HFFc6 (cell line): ENCODE measurements around the gene SMIM8. TPM values are rescaled to one million over a fixed set of nuclear protein-coding genes. Genes with fewer than 3 reads are reported as not detected.

Source experiments
- DNase-seq: peaks from one replicate; pipeline ENCODE4 v3.0.0-alpha.2; 2018
- H3K27ac Mint-ChIP-seq: 2 replicates; pipeline ENCODE4 v1.8.0; 2020; ENCODE audit warnings: mild to moderate bottlenecking, mixed read lengths
- H3K27me3 Mint-ChIP-seq: 2 replicates; pipeline ENCODE4 v1.8.0; 2021; ENCODE audit warnings: mild to moderate bottlenecking, moderate library complexity, mixed read lengths; ENCODE audit not compliant: insufficient read depth
- H3K36me3 Mint-ChIP-seq: 2 replicates; pipeline ENCODE4 v1.8.0; 2021; ENCODE audit warnings: low read depth, mixed read lengths
- H3K4me1 Mint-ChIP-seq: 2 replicates; pipeline ENCODE4 v1.8.0; 2020; ENCODE audit warnings: low read depth, mixed read lengths
- H3K4me3 Mint-ChIP-seq: 2 replicates; pipeline ENCODE4 v1.8.0; 2020; ENCODE audit warnings: mild to moderate bottlenecking, moderate library complexity, mixed read lengths
- H3K9me3 Mint-ChIP-seq: 2 replicates; pipeline ENCODE4 v1.8.0; 2020; ENCODE audit warnings: mild to moderate bottlenecking, mixed read lengths
- CTCF ChIP-seq: fragments of 200-600 bp; sonication (generic); IDR thresholded peaks from 2 replicates; pipeline ENCODE4 v1.5.0; 2021; ENCODE audit warnings: antibody characterized with exemption, mild to moderate bottlenecking
- long read RNA-seq: library from polyadenylated mRNA; unstranded; transcript quantifications from one replicate; pipeline ENCODE4 v2.0.0, GENCODE V29; 2019
- total RNA-seq, 6 experiments: library from RNA; stranded (reverse); fragmentation: NEBNext Ultra II Directional; extraction: Animal tissue kit (Norgen Biotek cat#: 25700); gene quantifications; 2 replicates in 1 of 6; 3 replicates in 5 of 6; pipeline ENCODE4 v1.2.3, GENCODE V29; 2021

The SMIM8 gene
- total RNA-seq = 1 to 10 TPM; 3.3 to 6.2 (median 4.8) TPM
- long read RNA-seq, transcript SMIM8-201 (3 exons, 2,405 nt) = major isoform, 8 of 10 reads
- long read RNA-seq, partial matches to known transcripts = 2 of 10 reads
- long read RNA-seq, other reads (novel, unspliced or antisense) = 0 of 10 reads

GRCh38 chr6:87322304-87323212, at the start of gene SMIM8:
Gene SMIM8, plus strand, starts transcription at chr6:87322588. Its CDS starts 14,444 bp downstream, at chr6:87337032.
- no peaks in the 10 kb centered on the region for H3K36me3 Mint-ChIP-seq
- DNase-seq = peak; percentile 50
- H3K4me1 Mint-ChIP-seq = peaks cover 9% of the 10 kb centered on the region
- peak within 1 kb of the TSS; percentile 94 for H3K4me3 Mint-ChIP-seq
- TF ChIP-seq CTCF = peak; percentile 96
- peak within 1 kb of the TSS; percentile 64 for H3K27ac Mint-ChIP-seq
- H3K27me3 Mint-ChIP-seq = no peaks in the 10 kb centered on the region
- peaks cover 6% of the 10 kb centered on the region; the same call in 1 of the 2 replicates for H3K9me3 Mint-ChIP-seq

DNA sequence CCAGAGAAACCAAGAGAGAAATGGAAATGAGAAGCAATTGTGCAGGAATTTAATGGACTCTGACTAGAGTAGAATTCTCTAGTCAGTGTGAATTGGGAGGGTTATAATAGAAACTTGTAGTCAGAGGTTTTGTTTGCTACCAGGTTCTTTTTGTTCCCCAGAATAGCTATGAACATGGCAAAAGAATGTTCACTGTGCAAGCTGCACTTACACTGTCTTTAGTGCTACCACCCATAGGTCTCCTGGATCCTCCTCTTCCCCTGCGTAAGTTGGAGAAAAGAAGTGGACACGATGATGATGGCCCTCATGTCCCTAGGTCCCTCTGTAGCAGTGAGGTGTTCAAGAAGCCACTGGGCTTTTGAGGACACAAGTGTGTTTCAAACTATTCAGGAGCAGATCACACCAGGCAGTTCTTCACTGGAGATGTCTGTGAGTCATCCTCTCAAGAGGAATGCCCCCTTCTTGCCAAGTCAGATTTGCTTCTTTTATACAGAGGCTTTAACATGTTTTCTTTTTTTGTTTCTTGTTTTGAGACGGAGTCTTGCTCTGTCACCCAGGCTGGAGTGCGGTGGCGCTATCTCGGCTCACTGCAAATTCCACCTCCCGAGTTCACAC, 47.6 kb upstream of the SMIM8 start:
- DNase-seq = peak; percentile 67
- no peaks in the 10 kb centered on the region; the same call in 1 of the 2 replicates for H3K27me3 Mint-ChIP-seq
- no peaks in the 10 kb centered on the region for H3K36me3 Mint-ChIP-seq
- no peak overlapping the region for H3K27ac Mint-ChIP-seq
- no peak overlapping the region for H3K4me3 Mint-ChIP-seq
- H3K4me1 Mint-ChIP-seq = peaks cover 23% of the 10 kb centered on the region
- no peaks in the 10 kb centered on the region for H3K9me3 Mint-ChIP-seq
- TF ChIP-seq CTCF = no peak

DNA sequence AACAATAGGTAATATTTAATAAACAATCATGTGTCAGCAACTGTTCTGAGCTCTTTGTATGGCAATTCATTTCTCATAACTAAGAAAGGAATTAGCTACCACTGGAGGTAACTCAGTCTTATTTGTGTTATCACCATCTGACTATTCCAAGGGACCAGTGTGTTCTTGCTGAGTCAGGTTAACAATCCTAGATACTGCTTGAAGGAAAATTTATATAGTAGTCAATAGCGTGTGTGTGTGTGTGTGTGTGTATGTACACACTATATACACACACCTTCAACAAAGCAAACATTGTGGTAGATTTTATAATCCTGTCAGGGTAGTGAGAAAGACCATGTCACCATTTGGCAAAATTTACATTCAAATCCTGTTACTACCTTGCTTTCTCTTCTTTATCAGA, 45.8 kb upstream of the SMIM8 start:
- H3K27me3 Mint-ChIP-seq = no peaks in the 10 kb centered on the region; the same call in 1 of the 2 replicates
- H3K27ac Mint-ChIP-seq = no peak overlapping the region
- no peaks in the 10 kb centered on the region for H3K36me3 Mint-ChIP-seq
- no peak for TF ChIP-seq CTCF
- DNase-seq = no peak
- H3K9me3 Mint-ChIP-seq = no peaks in the 10 kb centered on the region
- no peak overlapping the region for H3K4me3 Mint-ChIP-seq
- H3K4me1 Mint-ChIP-seq = peaks cover 23% of the 10 kb centered on the region

DNA sequence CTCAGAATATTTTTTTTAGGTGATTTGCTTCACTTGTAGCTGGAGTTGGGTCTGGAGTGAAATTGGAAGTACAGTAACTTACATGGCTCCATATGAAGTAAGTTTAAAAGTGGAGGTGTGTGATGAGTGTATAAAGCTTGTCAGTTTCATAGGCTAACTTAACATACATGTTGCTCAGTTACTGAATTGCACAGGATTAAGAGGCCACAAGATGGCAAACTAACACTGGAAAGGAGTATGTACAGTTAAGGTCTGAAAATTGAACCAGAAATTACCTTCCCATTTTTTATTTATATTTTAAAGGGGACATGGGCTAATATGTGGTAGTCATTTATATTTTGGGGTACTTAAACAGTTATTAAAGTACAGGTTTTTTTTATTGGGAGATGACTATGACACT, 45.3 kb upstream of the SMIM8 start:
- H3K9me3 Mint-ChIP-seq = no peaks in the 10 kb centered on the region
- peak; percentile 47 for TF ChIP-seq CTCF
- no peaks in the 10 kb centered on the region; the same call in 1 of the 2 replicates for H3K27me3 Mint-ChIP-seq
- no peak overlapping the region for H3K27ac Mint-ChIP-seq
- DNase-seq = peak; percentile 15
- H3K4me1 Mint-ChIP-seq = peaks cover 23% of the 10 kb centered on the region
- H3K4me3 Mint-ChIP-seq = no peak overlapping the region
- H3K36me3 Mint-ChIP-seq = no peaks in the 10 kb centered on the region

GRCh38 chr6:87279196-87279595, 43.2 kb upstream of the SMIM8 start:
- peaks cover 14% of the 10 kb centered on the region for H3K4me1 Mint-ChIP-seq
- no peak overlapping the region for H3K27ac Mint-ChIP-seq
- H3K4me3 Mint-ChIP-seq = no peak overlapping the region
- no peaks in the 10 kb centered on the region for H3K36me3 Mint-ChIP-seq
- no peak for DNase-seq
- peaks cover under 1% of the 10 kb centered on the region for H3K27me3 Mint-ChIP-seq
- no peak for TF ChIP-seq CTCF
- H3K9me3 Mint-ChIP-seq = no peaks in the 10 kb centered on the region
